Colon (tissue), 2 donors: ENCODE data around the gene ATG2A.
A peak's percentile ranks its signal among the peaks of the same experiment; 100 is the strongest.

ENCODE experiments used
- FAIRE-seq: peaks from 2 replicates; lab custom pipeline; 2012; peaks lifted over from hg19 to GRCh38; lab: Jason Lieb, UNC
- donor health status: control.
- donor health status: control.

Gene ATG2A

DNA sequence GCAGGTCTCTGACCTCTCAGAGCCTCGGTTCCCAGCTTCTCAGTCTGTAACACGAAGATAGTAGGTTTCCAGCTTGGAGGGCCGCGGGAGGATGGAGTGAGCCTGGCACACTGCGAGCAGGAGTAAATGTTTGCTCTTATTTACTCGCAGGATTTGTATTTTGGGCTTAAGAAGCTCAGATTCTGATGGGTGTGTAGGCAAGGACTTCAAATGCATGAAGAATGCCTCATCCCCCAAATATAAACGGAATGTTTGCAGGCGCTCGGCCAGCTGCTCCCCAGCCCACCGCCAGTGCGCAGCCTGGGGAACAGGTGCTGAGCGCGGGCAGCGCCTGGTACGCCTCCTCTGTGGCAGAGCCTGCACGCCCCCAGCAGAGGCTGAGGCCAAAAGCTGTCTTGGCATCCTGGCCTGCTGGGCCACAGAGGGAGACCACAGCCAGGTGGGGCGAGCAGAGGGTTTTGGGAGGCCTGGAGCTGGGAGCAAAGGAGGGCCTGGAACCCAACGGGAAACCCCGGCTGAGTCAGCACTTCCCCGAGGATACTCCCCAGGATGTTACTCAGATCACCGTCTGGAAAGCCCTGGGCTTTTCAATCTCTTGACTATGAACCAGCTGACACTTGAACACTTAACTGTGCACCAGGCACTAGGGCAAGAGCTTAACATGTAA is 48.0 kb downstream of the ATG2A start:
- no peak for FAIRE-seq

DNA sequence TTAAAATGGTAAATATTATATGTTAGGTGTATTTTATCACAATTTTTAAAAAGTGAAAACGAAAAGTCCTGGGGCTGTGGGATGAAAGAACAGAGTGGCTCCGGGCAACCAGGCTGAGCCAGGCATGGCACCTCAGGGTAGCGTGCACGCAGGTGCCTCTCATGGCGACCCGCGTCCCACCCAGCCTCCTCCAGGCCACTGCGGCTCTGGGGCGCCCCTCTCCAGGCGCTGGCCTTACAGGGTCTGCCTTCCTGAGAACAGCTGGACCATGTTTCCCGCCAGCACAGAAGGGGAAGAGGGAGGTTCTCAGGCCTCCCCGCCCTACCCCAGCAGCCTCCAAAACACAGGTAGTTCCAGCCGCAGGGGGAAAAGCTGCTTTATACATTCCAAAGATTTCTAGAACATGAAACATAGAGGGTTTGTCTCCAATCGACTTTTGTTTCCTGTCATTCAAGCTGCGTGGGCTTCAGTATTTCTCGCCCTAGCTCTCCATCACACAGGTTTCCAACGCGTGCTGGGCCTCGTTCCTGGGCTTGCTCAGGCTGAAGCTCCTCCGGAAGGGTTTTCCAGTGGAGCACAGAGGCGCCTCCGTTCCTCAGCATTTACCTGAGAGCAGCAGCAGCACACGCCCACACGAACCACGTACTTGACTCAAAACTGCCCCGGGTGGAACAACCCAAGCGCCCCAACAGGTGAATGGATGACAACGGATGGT is 49.1 kb downstream of the ATG2A start:
- FAIRE-seq = no peak

DNA sequence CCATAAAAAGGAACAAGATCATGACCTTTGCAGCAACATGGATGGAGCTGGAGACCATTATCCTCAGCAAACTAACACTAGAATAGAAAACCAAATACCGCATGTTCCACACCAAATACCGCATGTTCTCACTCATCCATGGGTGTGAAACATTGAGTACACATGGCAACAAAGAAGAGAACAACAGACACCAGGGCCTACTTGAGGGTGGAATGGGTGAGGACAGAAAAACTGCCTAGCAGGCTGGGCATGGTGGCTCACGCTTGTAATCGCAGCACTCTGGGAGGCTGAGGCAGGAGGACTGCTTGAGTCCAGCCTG is 50.9 kb downstream of the ATG2A start:
- FAIRE-seq = no peak

DNA sequence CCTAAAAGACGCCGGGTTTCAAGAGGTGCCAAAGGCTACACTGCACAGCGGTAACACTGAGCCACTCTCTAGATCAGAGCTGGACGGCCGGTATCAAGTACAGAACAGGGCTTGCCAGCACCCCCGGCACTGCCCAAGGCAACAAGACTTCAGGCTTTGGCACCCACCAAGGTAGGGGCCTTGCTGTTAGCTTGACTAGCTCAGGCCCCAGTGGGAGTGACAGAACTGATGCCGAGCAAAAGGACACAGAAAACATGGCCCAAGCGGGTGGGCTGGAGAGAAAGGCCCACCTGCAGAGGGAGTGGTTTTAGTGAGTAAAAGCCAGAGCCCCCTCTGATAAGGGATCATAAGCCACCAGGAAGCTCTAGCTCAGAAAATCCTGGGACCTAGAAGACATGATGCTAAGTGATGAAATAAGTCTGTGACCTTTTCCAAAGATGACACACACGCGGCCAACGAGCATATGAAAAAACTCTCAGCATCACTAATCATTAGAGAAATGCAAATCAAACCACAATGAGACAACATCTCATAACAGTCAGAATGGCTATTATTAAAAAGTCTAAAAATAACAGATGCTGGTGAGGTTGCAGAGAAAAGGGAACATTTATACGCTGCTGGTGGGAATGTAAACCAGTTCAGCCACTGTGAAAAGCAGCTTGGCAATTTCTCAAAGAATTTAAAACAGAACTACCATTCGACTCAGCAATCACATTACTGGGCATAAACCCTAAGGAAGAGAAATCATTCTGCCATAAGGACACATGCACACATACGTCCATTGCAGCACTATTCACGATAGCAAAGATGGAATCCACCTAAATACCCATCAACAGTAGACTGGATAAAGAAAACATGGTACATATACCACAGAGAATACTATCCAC is 51.5 kb downstream of the ATG2A start:
- peak; percentile 28 for FAIRE-seq

DNA sequence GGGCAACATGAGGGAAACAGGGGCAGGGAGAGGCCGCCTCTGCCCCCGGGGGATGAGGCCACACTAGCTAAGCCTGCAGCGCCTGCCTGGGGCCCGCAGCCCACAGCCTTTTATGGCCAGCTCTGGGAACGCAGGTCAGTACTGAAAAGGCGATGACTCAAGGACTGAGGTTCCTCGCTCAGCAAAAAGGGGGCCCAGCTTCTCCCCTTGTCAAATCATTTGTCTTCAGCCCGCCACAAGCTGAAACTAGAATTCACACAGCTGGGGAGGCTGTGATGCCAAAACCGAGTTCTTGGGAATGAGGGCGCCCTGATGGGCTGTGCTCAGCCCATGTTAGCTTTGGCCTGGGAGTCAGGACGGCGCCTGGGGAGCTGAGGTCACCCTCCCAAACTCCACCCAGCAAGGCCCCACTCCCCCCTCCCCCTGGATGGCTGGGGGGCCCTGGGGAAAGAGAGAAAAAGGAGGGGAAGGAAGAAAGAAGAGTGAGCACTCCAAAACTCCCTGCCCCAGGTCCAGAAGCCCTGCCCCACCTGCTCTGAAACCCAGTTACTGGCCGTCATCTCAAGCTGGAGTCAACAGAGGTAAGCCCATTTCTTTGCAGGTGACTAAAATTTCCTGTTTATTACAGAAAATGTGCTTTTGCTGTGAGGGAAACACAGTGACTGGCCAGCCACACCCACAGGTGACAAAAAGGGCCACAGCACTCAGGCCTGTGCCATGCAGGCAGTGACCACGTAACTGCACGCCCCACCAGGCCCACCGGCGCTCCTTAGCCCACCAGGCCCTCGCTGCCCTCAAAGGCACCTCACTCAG is 52.3 kb downstream of the ATG2A start:
- no peak for FAIRE-seq

DNA sequence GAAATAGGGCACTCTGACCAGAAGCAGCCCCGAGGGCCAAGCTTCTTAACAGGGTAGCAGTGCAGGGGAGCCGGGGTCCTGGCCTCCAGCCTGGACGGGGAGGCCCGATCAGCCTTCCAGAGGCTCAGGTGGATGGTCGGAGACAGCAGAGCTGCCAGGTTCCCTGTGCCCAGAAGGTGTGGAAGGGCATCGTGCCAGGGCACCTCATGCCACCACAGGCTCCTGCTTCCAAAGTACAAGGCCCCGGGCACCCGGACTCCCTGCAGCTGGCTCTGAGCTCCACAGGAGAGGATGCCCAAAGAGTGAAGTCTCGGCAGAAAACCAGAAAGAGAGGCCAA is 52.9 kb downstream of the ATG2A start:
- no peak for FAIRE-seq

DNA sequence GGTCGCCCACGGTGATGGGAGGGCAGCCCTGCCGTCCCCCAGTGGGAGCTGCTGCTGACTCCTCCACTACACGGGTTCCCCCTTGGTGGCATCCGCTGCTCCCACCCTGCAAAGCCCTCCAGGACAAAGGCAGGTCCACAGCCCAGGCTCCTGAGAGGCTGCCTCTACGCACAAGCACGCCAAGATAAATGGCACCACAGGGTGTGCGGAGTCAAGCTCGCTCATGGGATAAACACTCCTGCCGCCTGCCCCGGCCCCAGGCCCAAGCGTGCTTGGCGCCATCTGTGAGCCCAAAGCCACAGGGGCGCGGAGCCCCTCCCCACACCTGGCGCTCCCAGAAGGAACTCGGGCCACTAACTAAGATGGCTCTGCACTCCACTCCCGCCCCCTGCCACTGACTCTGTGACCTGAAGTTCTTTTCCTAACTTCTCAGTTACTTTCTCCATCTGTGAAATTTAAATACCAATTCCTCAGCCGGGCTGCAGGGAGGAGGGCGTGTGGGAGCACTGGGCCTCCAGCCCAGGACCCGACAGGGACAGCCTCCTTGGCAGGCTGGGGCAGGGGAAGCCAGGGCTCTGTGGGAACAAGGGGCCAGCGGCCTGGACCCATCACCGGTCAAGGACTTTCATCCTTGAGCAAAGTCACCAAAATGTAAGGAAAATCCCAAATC is 53.5 kb downstream of the ATG2A start:
- FAIRE-seq = no peak

DNA sequence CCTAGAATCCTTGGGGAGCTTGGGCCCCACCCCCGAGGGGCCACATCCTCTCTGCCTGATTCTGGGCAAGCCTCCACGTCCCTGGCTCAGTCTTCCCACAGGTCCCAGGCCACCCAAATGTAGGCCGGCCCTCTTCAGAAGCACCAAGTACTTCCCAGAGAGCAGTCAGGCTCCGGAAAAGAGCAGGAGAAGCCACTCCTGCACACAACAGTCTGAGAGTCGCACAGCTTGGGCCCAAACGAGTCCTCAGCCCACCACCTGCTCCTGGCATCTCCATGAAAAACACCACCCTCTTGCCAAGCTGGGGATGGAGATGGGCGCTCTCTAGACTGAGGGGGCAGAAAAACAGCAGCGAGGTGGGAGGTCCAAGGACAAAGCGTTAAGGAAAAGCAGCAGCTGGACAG is 54.0 kb downstream of the ATG2A start:
- no peak for FAIRE-seq

DNA sequence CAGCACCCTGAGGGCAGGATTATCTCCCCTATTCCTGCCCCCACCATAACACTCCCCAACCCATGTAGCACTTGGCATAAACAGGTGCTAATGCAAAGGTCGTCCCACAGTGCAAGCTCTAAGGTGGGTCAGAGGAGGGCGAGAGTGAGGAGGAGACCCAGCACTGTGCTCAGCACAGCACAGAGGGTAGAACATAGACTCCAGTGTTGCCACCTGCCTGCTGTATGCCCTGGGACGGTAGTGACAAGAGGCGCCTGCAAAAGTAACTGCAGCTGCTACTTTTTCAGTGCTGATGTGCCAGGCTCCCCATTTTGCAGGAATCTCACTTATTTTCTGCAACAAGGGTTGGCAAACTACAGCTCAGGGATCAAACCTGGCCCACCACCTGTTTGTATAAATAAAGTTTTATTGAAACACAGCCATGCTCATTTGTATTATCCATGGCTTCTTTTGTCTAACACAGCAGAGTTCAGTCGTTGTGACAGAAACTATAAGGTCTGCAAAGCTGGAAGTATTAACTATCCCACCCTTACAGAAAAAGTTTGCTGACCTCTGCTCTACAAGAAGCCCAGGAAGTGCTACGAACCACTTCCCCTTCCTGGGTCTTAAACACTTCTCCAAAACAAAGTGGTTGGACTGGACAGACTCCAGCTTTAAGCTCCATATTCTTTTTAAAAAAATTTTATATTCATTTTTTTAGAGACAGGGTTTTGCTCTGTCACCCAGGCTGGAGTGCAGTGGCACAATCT is 55.6 kb downstream of the ATG2A start:
- FAIRE-seq = no peak

DNA sequence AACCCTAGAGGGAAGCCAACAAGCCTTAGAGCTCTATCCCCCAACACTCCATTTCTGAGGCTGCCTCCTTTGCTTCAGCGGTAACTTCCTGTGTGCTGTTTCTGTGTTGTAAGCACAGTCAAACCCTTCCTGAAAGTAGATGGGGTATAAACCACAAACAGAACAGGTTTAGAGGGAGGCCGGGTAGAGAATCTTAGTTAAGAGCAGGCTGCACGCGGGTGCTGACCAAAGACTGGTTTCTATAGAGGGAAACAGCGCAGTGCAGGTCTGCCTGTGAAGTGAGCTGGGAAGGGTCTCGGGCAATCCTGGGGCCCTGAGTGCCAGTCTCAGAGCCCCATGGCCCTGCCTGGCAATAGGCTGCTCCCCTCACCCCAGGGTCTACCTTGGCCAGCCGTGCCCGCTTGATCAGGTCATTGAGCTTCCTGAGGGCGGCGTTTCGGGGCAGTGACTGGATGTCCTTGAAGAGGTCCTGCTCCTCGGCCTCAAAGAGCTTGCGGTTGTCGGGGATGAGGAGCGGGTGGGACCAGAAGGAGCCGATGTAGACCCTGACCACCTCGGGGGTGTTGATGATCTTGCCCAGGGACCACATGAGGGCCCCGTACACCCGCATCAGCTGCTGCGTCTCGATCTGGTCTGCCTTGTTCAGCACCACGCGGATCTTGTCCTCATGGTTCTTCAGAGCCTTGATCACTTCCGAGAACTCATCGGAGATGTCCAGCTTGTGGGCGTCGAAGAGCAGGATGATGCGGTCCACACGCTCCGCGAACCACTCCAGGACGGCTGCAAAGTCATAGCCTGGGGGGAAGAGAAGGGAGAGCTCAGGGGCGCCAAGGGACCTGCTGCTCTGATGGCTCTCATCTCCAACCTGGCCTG is 57.2 kb downstream of the ATG2A start:
- no peak for FAIRE-seq

DNA sequence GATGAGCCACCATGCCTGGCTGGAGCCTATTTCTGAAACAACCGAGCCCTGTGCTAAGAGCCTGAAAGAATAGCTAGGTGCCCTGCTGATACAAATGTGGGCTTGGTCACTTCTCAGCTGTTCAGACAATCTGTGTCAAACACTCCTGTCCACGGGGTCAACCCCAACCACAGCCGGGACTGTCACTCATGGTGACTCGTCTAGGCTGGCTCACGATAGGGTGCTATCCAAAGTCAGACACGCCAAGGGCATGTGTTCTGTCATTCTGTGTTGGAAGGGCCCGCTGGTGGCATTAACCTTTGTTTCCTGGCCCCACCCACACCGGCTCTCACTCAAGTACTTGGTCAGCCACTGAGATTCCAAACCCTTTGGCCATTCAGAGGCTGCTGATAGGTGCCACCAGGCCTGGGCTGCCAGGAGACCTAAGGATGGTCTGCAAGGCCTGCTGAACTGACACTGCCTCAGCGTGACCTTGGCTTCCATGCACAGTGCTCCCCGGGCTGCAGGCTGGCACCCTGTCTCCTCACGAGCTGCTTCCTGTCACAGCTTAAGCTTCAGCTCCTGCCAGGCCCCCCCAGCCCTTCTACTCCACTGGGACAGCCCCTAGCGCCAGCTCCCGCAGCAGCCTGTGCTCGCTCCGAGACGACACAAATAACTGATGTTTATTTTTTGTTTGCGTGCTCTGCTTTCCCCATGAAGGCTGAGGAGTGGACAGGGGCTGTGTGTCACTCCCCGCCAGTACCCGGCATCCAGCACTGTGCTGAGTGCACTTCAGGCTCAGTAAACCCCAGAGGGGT is 58.3 kb downstream of the ATG2A start:
- FAIRE-seq = no peak

DNA sequence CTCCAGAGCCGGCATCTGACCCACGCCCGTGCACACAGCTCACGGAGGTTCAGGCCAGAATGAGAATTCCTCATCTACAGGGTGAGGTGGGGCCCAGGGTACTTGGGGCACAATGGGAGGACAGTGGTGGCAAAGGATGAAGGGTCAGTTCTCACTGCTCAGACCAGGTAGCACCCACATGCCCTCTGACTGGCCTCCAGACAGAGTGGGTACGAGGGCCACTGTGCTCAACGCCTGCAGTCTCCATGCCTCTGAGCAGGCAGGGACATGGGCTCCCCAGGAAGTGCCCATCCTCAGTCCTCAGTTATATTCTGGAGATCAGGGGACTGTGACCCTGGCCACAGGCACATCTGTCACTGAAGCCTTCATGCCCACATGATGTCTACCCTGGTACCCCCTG is 59.5 kb downstream of the ATG2A start:
- FAIRE-seq = no peak

DNA sequence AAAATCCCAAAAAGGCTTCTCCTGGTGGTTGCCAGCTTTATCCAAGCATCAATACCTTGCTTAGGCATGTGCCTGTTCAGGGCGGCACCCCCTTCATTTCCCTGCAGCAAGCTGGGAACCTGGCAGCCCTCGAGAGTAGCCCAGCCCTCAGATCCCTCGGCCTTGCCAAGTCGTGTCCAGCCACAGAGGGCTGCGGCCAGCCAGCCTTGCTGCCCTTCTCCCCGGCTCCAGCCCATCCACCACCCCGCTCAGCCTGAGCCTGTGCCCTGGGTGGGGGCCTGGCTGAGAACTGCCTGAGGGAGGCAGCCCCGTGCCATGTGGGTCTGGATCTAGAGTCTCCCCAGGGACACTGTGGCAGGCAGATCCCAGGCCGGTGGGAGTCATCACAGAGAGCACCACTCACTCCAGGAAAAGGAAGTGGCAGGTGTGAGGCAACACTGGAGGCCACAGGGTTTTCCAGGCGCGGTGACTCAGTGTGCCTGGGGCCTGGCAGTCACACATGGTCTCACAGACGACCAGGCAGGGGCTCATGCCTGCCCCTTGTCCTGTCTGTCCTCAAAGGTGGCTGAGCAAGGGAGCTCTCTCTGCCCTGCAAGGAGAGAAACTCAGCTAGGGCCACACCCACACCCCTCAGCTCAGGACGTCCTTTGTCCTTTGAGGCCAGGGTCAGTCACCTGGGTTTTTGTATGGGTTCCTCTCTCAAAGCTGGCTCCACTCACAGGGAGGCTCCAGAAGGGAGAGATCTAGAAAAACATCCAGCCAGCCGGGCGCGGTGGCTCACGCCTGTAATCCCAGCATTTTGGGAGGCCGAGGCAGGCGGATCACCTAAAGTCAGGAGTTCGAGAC is 60.4 kb downstream of the ATG2A start:
- FAIRE-seq = no peak

DNA sequence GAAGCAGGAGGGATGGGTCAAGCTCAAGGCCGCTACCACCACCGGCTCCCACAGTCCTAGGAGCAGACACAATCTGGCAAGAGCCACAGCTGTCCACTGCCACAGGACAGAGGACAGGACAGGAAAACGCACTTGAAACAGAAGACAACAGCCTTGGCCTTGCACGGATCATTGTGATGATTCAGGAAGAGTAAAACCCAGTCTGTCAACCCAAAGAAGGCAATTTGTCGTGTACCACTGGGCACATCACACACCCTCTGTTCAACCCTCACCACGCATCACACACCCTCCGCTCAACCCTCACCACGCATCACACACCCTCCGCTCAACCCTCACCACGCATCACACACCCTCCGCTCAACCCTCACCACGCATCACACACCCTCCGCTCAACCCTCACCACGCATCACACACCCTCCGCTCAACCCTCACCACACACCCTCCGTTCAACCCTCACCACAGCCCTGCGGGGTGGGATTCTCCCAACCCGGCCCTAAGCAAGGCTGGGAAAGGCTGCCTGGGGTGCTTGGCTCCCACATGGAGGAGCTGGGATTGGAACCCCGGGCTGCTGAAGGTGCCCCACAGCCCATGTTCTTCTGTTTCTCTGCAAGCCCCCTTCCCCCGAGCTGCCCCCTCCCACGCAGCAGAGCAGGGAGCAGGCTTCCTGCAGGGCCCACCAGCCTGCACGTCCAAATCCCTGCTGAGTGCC is 61.3 kb downstream of the ATG2A start:
- FAIRE-seq = no peak

DNA sequence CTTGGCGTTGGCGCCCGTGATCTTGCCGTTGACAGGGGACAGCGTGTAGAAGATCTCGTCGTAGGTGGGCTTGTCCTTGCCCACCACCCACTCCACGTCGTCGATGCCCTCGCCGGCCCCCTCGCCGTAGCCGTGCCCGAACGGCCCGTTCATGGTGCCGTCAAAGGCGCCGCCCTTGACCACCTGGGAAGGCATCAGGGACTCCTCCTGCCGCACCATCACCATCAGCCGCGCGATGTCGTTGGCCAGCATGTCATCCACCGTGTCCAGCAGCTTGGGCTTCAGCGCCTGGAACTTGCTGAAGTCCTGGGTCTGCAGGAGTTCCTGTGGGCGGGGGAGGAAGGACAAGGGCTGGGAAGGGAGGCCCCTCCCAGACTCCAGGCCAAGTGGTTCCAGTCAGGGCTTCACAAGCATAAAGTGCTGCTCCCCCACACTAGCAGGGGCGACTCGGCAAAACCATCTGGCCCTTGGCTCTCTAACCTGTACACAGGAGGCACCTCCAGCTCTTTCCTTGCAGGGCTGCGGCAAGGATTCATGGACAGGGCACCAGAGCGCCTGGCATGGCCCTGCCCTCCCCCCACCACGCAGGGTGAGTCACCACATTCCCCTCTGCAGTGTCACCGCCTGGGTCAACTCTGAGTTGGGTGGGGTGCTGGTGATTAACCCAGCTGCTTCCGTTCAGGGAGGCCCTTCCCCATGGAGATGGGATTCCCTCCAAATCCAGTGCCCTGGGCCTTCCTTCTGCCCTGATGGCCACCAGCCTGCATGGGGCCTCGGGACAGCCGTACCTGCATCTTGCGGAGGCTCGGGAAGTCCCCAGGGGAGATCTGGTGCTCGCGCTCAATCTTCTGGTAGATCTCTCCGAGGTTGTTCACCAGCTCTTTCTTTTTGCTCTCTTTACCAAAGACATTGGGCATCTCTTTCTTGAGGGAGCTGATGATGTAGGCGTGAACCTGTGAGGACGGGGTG is 62.2 kb downstream of the ATG2A start:
- no peak for FAIRE-seq

DNA sequence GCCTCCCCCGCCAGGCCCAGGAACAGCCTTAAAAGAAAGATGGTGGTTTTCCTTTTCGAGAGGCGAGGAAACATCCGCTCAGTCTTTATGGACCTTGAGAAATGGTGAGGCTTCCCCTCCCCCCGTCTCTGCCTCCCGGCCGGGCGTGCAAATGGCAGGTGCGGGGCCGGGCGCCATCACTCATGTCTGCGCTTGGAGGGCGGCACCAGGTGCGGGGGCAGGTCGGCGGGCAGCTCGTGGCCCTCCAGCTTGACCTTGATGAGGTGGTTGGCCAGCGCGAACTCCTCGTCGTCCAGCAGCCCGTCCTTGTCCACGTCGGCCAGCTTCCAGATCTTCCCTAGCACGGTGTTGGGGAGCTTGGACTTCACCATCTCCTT is 62.9 kb downstream of the ATG2A start:
- no peak for FAIRE-seq

DNA sequence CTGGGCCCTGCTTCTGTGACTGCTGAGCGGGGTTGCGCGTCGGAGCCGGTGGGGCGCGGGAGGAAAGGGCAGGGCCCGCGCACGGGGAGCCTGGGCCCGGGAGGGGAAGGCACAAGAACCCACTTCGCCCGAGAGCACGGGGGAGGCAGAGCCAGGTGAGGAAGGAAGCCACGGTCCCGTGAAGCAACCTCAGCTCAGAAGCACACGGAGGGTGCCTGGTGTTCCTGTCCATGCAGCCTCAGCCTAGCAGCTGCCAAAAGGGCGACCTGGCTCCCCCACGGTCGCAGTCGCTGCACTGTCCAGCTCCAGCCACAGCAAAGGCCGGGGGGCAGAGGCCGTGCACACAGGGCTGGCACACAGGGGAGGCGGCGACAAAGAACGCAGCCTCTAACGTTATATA is 63.3 kb downstream of the ATG2A start:
- FAIRE-seq = no peak
